ACC112 (cell line): ENCODE results near the gene DLL4.
"Not testable (repeated sequence)": the region's sequence is repeated elsewhere in the genome, so short reads cannot be mapped to it uniquely, and the experiment has no call there.

Experiments
- H2AFZ ChIP-seq: fragments of 200-600 bp; sonication (generic); one replicate; pipeline ENCODE4 v1.6.0; 2017; ENCODE audit warnings: antibody characterized with exemption, low read length; ENCODE audit not compliant: unreplicated experiment
- H3K27ac ChIP-seq: fragments of 200-600 bp; sonication (generic); 2 replicates; pipeline ENCODE4 v1.5.1; 2014; ENCODE audit warnings: low read depth, mild to moderate bottlenecking, antibody characterized with exemption, low read length, moderate library complexity
- H3K27me3 ChIP-seq: fragments of 200-600 bp; sonication (generic); 2 replicates; pipeline ENCODE4 v1.6.1; 2014; ENCODE audit warnings: mild to moderate bottlenecking, antibody characterized with exemption, low read length, moderate library complexity, mixed read lengths; ENCODE audit not compliant: insufficient read depth
- H3K36me3 ChIP-seq: fragments of 200-600 bp; sonication (generic); 2 replicates; pipeline ENCODE4 v1.6.1; 2016; ENCODE audit warnings: mild to moderate bottlenecking, antibody characterized with exemption, low read length, moderate library complexity, mixed read lengths; ENCODE audit not compliant: insufficient read depth
- H3K4me1 ChIP-seq: fragments of 200-600 bp; sonication (generic); one replicate; pipeline ENCODE4 v1.6.1; 2016; ENCODE audit warnings: low read length, mixed read lengths; ENCODE audit not compliant: insufficient read depth, unreplicated experiment, control insufficient read depth
- H3K4me3 ChIP-seq: fragments of 200-600 bp; sonication (generic); 2 replicates; pipeline ENCODE4 v1.5.1; 2014; ENCODE audit warnings: mild to moderate bottlenecking, low read depth, low read length
- H3K79me2 ChIP-seq: fragments of 200-600 bp; sonication (generic); one replicate; pipeline ENCODE4 v1.6.0; 2016; ENCODE audit warnings: low read length; ENCODE audit not compliant: control insufficient read depth, unreplicated experiment, insufficient read depth

Gene DLL4

GRCh38 chr15:40955930-40956540 lies 26.9 kb downstream of the DLL4 start:
- no peaks in the 10 kb centered on the region for H3K27me3 ChIP-seq
- H3K79me2 ChIP-seq: peaks cover 6% of the 10 kb centered on the region
- H3K4me3 ChIP-seq: no peak overlapping the region
- no peak overlapping the region for H2AFZ ChIP-seq
- H3K36me3 ChIP-seq: no peaks in the 10 kb centered on the region
- H3K4me1 ChIP-seq: peaks cover 9% of the 10 kb centered on the region
- no peak overlapping the region for H3K27ac ChIP-seq

- no peaks in the 10 kb centered on the region for H3K27me3 ChIP-seq
- H3K79me2 ChIP-seq: peaks cover 6% of the 10 kb centered on the region
- no peak overlapping the region for H3K4me3 ChIP-seq
- peaks cover 9% of the 10 kb centered on the region for H3K4me1 ChIP-seq
- no peak overlapping the region for H2AFZ ChIP-seq
- H3K27ac ChIP-seq: no peak overlapping the region
- H3K36me3 ChIP-seq: no peaks in the 10 kb centered on the region
These were observed 27.4 kb downstream of the DLL4 start for GRCh38 chr15:40956541-40956982.

- Histone ChIP-seq H2AFZ (no peak overlapping the region), H3K4me1 (peaks cover 5% of the 10 kb centered on the region), H3K4me3 (no peak overlapping the region), H3K36me3 (no peaks in the 10 kb centered on the region), H3K27ac (no peak overlapping the region), H3K27me3 (no peaks in the 10 kb centered on the region), H3K79me2 (peaks cover 6% of the 10 kb centered on the region)
These were observed 28.0 kb downstream of the DLL4 start for GRCh38 chr15:40957041-40957555.

- Histone ChIP-seq H3K4me3 (no peak overlapping the region), H3K27ac (no peak overlapping the region), H2AFZ (no peak overlapping the region), H3K36me3 (no peaks in the 10 kb centered on the region), H3K27me3 (no peaks in the 10 kb centered on the region), H3K79me2 (peaks cover 6% of the 10 kb centered on the region), H3K4me1 (peaks cover under 1% of the 10 kb centered on the region)
These were observed 28.5 kb downstream of the DLL4 start for GRCh38 chr15:40957581-40958051.

DNA sequence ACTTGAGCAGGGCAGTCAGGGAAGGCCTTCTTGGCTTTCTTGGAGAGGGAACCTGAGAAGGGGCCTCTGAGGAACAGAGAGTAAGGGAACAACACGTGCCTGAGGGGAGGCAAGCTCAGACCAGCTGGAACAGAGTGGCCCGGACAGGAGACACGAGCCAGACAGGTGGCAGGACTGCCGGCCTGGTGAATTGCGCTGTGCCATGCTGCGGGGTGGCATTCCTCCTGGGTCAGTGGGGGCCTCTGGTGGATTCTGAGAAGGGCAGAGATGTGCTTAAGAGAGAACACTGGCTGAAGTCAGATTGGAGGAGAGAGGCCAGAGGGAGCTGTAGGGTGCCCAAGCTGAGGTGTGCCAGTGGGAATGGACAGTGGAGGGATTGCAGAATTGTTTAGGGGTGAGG lies 29.0 kb downstream of the DLL4 start:
- Histone ChIP-seq H3K36me3 (no peaks in the 10 kb centered on the region), H2AFZ (no peak overlapping the region), H3K27ac (no peak overlapping the region), H3K27me3 (no peaks in the 10 kb centered on the region), H3K4me3 (no peak overlapping the region), H3K4me1 (no peaks in the 10 kb centered on the region), H3K79me2 (peaks cover 6% of the 10 kb centered on the region)

DNA sequence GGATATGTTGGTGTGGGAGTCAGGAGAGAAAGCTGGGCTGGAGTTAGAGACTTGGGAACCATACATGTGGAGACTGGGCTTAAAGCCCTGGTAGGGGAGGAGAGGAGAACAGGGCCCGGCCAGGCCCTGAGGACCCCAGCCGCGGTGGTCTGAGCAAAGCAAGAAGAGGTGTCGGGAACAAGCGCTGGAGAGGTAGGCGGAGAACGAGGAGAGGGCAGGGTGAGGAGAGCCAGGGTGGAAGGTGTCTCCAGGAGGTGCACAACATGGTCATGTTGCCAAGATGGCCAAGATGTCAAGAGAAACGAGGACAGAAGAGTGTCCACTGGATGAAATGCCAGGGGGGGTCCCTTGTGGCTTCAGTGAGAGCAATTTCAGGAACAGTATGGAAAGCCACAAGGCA lies 29.6 kb downstream of the DLL4 start:
- no peak overlapping the region for H3K4me3 ChIP-seq
- H2AFZ ChIP-seq: no peak overlapping the region
- H3K27me3 ChIP-seq: no peaks in the 10 kb centered on the region
- H3K4me1 ChIP-seq: no peaks in the 10 kb centered on the region
- H3K36me3 ChIP-seq: no peaks in the 10 kb centered on the region
- peaks cover 4% of the 10 kb centered on the region for H3K79me2 ChIP-seq
- no peak overlapping the region for H3K27ac ChIP-seq

- Histone ChIP-seq H3K27me3 (no peaks in the 10 kb centered on the region), H3K79me2 (no peaks in the 10 kb centered on the region), H3K36me3 (no peaks in the 10 kb centered on the region), H3K4me3 (no peak overlapping the region), H3K27ac (no peak overlapping the region), H2AFZ (no peak overlapping the region), H3K4me1 (no peaks in the 10 kb centered on the region)
These were observed 30.4 kb downstream of the DLL4 start for GRCh38 chr15:40959331-40960141.

GRCh38 chr15:40960151-40960885 lies 31.2 kb downstream of the DLL4 start:
- H3K27ac ChIP-seq: no peak overlapping the region
- H3K4me3 ChIP-seq: no peak overlapping the region
- H3K36me3 ChIP-seq: no peaks in the 10 kb centered on the region
- H2AFZ ChIP-seq: no peak overlapping the region
- no peaks in the 10 kb centered on the region for H3K4me1 ChIP-seq
- H3K79me2 ChIP-seq: no peaks in the 10 kb centered on the region
- no peaks in the 10 kb centered on the region for H3K27me3 ChIP-seq

GRCh38 chr15:40960925-40961324 lies 31.8 kb downstream of the DLL4 start:
- no peaks in the 10 kb centered on the region for H3K27me3 ChIP-seq
- H3K27ac ChIP-seq: no peak overlapping the region
- H2AFZ ChIP-seq: no peak overlapping the region

GRCh38 chr15:40961740-40962139 lies 32.6 kb downstream of the DLL4 start:
- H3K4me3 ChIP-seq, H3K27me3 ChIP-seq, H3K27ac ChIP-seq, H3K79me2 ChIP-seq, H2AFZ ChIP-seq, H3K36me3 ChIP-seq, H3K4me1 ChIP-seq: not testable (repeated sequence)

More at GRCh38 chr15:40960925-40961324, 31.8 kb downstream of the DLL4 start:
- H3K79me2 ChIP-seq: no peaks in the 10 kb centered on the region
- no peaks in the 10 kb centered on the region for H3K36me3 ChIP-seq
- no peaks in the 10 kb centered on the region for H3K4me1 ChIP-seq
- H3K4me3 ChIP-seq: no peak overlapping the region
